ENCODE measurements around the gene DCDC1.

Gene DCDC1

GRCh38 chr11:30889143-30889794 lies 480.3 kb downstream of the DCDC1 start:
- DNase-seq: no peak

- no peak for DNase-seq
These were observed 490.1 kb downstream of the DCDC1 start for GRCh38 chr11:30879322-30880005.

GRCh38 chr11:30878400-30878799 lies 491.1 kb downstream of the DCDC1 start:
- DNase-seq: no peak

DNA sequence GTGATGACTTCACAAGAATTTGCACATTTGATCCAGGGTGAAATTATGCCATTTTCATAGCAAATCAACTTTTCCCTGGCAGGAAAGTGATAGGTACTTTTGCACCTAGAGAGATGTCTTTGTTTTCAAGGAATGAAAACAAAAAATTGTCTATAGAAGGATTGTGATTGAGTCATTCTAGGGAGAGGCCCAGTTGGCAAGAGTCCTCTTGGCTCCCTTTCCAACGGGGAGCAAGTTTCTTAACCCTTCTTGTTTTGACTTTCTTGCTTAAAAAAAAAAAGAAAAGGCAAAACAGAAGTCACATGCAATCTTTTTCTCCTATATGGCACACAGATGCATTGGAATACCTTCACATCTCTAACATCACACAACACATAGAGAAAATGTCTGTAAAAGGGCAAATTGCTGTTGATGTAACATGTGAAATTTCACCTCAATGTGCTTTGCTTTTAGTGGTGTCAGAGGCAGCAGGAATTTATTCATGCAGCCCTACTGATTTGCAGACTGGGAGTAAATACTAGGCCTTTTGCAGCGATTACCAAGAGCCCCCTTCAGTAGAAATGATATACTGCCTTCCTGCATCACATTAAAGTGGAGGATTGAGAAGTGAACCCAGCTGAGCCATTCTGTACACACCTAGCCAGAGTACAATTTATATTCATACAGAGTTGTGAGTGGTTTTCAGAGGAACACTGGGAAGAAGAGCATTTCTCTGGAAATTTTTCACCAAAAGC lies 492.7 kb downstream of the DCDC1 start:
- no peak for DNase-seq

- DNase-seq: no peak
These were observed 493.3 kb downstream of the DCDC1 start for GRCh38 chr11:30876228-30876627.

- no peak for DNase-seq
These were observed 493.7 kb downstream of the DCDC1 start for GRCh38 chr11:30875806-30876205.

DNA sequence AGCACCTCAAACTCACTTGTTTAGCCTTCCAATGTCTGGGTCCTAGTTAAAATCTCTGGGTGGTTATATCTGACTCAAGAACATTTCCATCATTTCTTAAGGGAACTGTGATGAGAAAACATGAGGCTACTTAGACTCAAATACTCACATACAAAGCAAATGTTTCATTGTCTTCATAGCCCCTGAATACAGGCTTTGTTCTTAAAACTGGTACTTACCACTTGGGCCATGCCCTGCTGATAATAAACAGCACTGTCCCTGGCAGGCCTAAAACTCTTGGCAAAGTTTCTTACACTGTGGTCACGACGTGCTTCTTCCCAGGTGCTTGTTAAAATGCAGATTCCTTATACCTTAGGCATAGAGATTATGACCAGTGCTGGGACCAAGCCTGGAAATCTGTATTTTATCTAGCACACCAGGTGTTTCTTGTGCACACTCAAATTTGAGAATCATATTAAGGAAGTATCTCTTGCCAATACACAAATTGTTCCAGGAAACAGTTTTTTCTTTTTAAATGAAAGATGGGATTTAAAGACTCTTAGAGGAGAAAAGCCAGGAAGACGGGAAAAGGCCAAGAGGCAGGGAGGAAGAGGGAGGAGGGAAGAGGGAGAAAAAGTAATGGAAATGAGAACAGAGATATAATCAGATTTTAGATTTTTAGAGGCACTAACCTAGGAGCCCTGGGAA lies 495.5 kb downstream of the DCDC1 start:
- DNase-seq: no peak

DNA sequence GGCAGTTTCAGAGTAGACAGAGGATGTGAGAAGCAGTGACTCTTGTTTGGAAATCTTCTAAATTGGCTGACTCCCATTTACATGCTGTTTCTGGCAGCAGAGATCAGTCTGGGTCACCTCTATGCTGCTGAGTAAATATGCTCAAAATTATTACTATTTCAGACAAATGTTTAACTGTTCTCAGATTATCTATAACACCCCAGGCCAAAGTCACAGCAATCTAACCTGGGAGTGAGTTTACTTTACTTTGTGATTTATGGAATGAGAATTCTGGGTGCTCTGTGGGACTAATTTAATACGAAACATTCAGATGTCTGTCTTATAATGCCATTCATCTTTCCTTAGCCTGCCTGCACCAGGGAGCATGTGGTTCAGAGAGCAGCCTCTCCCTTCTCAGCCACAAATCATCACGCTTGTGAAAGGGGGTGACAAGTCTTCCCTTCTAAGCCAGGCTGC lies 500.9 kb downstream of the DCDC1 start:
- DNase-seq: no peak

GRCh38 chr11:30863209-30863608 lies 506.3 kb downstream of the DCDC1 start:
- no peak for DNase-seq

DNA sequence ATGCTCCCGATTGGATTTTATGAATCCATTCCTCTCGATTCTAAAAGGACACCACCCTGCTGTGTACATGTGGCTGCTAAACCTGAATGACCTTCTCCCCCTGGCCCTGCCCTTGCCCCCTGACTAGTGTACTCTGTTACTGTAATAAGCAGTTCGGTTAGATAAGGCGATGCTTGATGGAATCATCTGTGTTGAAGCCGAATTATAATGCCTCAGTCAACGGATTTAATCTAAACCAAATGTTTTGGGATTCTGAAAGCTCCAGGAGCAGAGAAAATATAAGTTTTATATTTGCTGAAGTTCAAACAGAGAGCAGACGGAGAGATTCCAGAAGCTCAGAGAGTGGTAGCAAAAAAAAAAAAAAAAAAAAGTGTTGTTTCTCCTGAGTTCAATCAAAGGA lies 508.0 kb downstream of the DCDC1 start:
- no peak for DNase-seq

DNA sequence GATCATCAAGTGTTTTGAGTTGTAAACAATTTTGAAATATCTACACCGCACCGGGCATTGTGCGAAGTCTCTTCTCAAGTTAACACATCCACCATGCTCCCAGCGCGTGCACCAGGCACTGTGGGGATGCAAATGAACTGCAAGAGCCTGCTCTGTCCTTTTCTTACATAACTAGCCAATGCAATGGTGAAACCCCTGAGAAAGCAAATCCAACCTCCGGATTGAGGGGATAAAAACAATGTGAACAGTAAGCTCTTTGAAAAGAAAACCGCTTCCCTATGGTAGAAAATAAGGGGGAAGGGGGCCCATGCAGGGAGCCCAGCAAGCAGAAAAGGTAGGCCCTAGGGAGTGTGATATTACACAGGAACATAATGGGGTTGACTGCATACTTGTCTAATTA lies 508.5 kb downstream of the DCDC1 start:
- no peak for DNase-seq

DNA sequence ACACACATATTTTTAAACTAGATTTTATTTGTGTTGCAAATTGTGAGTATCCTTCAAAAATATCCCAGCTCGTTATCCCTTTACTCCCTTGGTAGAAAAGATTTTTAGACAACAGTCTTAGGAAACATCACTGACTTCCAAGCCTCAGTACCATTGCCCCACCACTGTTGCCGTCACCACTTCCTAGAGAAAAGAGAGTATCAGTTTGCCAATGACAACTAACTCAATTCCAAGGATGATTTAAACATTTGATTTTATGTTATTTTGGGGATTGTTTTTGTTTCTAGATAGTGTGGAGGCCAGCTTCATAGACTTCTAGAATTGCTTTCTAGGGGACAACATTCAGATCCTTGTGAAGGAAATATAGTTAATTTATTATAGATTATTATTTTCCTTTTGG lies 509.4 kb downstream of the DCDC1 start:
- no peak for DNase-seq

GRCh38 chr11:30859669-30860068 lies 509.9 kb downstream of the DCDC1 start:
- no peak for DNase-seq

- no peak for DNase-seq
These were observed 514.0 kb downstream of the DCDC1 start for GRCh38 chr11:30855383-30856006.

GRCh38 chr11:30853439-30853838 lies 516.1 kb downstream of the DCDC1 start:
- DNase-seq: no peak

DNA sequence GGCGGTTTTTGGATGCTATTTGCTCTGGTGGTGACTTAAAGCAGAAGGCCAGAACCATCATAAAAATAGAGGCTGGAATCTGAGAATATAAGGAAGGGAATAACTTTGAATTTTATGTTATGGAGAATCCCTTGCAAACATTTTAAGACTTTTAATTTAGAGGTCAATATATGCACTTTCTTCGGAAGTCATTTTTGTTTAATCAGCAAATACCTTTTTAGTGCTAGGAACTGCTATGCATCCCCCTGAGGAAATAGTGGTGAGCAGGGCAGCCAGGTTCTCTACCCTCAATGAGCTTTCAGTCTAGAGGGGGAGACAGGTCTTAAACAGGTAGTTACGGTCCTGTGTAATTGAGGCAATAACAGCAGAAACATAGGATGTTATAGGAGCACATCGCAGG lies 516.9 kb downstream of the DCDC1 start:
- DNase-seq: no peak

DNA sequence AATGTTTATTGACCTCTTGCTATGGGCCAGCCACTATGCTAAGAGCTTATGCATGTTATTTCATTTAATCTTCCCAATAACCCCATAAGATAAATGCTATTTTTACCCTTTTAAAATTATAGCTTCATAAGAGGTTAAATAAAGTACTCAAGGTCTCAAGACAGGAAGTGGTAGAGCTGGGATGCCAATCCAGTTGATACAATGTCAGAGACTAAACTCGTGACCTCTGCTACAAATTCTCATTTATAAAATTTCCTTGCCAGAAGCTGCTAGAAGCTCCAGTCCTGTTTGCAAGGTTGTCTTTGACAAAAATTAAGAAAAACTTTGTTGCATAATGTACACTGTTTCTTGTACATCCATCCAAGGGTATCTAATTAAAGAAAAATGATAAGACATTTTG lies 517.4 kb downstream of the DCDC1 start:
- no peak for DNase-seq

DNA sequence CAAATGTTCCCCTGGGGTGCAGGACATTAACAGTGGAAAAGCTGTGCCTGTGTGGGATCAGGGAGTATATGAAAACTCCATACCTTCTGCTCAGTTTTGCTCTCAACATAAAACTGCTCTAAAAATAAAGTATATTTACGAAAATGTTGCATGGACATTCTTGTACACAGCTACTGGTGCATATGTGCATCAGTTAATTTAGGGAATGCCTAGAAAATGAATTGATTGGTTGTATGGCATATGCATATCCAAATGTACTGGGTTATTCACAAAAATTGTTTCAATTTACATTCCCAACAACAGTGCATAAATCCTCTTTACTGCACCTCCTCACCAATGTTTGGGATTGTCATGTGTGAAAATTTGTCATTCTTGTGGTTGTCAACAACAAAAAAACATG lies 532.3 kb downstream of the DCDC1 start:
- DNase-seq: no peak

- no peak for DNase-seq
These were observed 536.7 kb downstream of the DCDC1 start for GRCh38 chr11:30832831-30833230.

GRCh38 chr11:30830681-30831080 lies 538.9 kb downstream of the DCDC1 start:
- no peak for DNase-seq

DNA sequence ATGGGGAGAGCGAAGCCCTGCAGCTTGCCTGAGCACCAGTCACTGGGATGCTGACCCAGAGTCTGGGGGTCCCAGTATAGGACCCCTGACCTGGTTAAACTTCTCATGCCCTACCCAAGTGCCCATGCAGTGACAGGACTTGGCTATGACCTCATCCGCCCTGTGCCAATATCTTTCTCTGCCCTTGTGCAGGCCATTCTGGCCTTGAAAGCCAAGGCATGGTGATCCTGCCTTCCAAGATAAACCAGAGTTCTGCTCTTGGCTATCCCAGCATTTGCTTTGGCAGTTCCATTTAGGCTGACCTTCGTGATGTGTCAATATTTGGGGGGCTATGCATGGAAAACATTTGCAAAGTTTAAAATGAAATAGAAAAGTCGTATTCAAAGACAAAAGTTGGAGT lies 542.6 kb downstream of the DCDC1 start:
- no peak for DNase-seq

DNA sequence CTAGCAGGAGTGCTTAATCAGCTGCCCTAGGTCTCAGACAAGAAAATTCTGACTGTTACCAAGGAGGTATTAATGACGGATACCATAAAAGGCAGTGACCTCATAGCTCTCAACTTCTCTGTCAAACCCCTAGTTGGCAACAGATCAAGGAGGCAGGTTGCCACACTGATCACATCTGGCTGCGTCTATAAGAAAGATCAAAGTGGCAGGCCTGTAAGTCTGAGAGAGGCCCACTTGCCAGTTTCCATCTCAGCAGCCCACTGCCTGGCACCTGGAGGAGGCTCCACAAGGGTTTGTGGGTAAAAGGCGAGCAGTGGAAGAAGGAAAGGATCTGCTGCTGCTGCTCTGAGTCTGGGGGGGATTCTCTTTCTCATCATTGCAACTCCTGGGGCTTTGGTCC lies 543.8 kb downstream of the DCDC1 start:
- DNase-seq: no peak

GRCh38 chr11:30823119-30823518 lies 546.4 kb downstream of the DCDC1 start:
- no peak for DNase-seq

Data from stimulated activated CD4-positive, alpha-beta T cell treated with anti-CD3 and anti-CD28 coated beads, Interleukin-12 subunit alpha, Interleukin-12 subunit beta, amount 100 ng/mL, for 4 hours (primary cell).